Measurements from ENCODE around the gene GTF2A1. TPM values are rescaled to one million over a fixed set of nuclear protein-coding genes. Genes with fewer than 3 reads are reported as not detected.

Gene GTF2A1
- total RNA-seq, 1 donor from 2014 or later, result 63.1 TPM

- Histone ChIP-seq H3F3A (ENCODE audit: low read depth) (no peaks in the 10 kb centered on the region), H3K4me2 (no peak overlapping the region), H2AFZ (replicated peaks) (no peak overlapping the region), H4K20me1 (ENCODE audit: low read depth) (no peaks in the 10 kb centered on the region), H3K9me3 (ENCODE audit: low read depth) (no peaks in the 10 kb centered on the region), H3K9ac (no peak overlapping the region), H3K4me3 (no peak overlapping the region), H3K79me2 (ENCODE audit: low read depth) (no peaks in the 10 kb centered on the region), H3K27ac (no peak overlapping the region), H3K4me1 (no peaks in the 10 kb centered on the region), H3K36me3 (no peaks in the 10 kb centered on the region), H3K27me3 (no peaks in the 10 kb centered on the region)
- Mint-ChIP-seq H3K27me3 (ENCODE audit: insufficient read depth, low read depth) (no peaks in the 10 kb centered on the region), H3K27ac (no peak overlapping the region), H3K4me3 (no peak overlapping the region), H3K36me3 (peaks cover 11% of the 10 kb centered on the region), H3K9me3 (no peaks in the 10 kb centered on the region), H3K4me1 (peaks cover 21% of the 10 kb centered on the region)
- no peak for DNase-seq (ENCODE audit: low spot score)
- TF ChIP-seq EZH2phosphoT487 (IDR thresholded peaks at IDR 0.05) (no peak), CTCF (IDR thresholded peaks at IDR 0.05) (no peak), EZH2 (IDR thresholded peaks at IDR 0.05) (no peak)
Observed at GRCh38 chr14:81268016-81268416, 47.3 kb upstream of the GTF2A1 start.

GRCh38 chr14:81265636-81266169 is 44.9 kb upstream of the GTF2A1 start:
- H3K9me3 ChIP-seq (ENCODE audit: low read depth), result no peaks in the 10 kb centered on the region
- TF ChIP-seq EZH2phosphoT487 (IDR thresholded peaks at IDR 0.05) (no peak), CTCF (IDR thresholded peaks at IDR 0.05) (no peak), EZH2 (IDR thresholded peaks at IDR 0.05) (no peak)
- H3F3A ChIP-seq (ENCODE audit: low read depth), result no peaks in the 10 kb centered on the region
- no peaks in the 10 kb centered on the region for H3K36me3 ChIP-seq
- no peaks in the 10 kb centered on the region for H3K79me2 ChIP-seq (ENCODE audit: low read depth)
- no peak for DNase-seq (ENCODE audit: low spot score)
- H4K20me1 ChIP-seq (ENCODE audit: low read depth), result no peaks in the 10 kb centered on the region
- H3K27me3 ChIP-seq, result no peaks in the 10 kb centered on the region
- Mint-ChIP-seq H3K27ac (no peak overlapping the region), H3K27me3 (ENCODE audit: insufficient read depth, low read depth) (peaks cover 2% of the 10 kb centered on the region), H3K36me3 (peaks cover 27% of the 10 kb centered on the region), H3K4me3 (no peak overlapping the region), H3K4me1 (peaks cover 19% of the 10 kb centered on the region), H3K9me3 (no peaks in the 10 kb centered on the region)
- H3K27ac ChIP-seq, result no peak overlapping the region
- no peak overlapping the region for H3K9ac ChIP-seq
- no peak overlapping the region for H2AFZ ChIP-seq (replicated peaks)
- H3K4me1 ChIP-seq, result no peaks in the 10 kb centered on the region
- no peak overlapping the region for H3K4me2 ChIP-seq
- no peak overlapping the region for H3K4me3 ChIP-seq

- Histone ChIP-seq H3K9ac (no peak overlapping the region), H3F3A (ENCODE audit: low read depth) (no peaks in the 10 kb centered on the region), H3K27ac (no peak overlapping the region), H3K27me3 (no peaks in the 10 kb centered on the region), H3K79me2 (ENCODE audit: low read depth) (no peaks in the 10 kb centered on the region), H4K20me1 (ENCODE audit: low read depth) (no peaks in the 10 kb centered on the region), H3K4me2 (no peak overlapping the region), H3K36me3 (no peaks in the 10 kb centered on the region), H3K4me3 (no peak overlapping the region), H3K9me3 (ENCODE audit: low read depth) (no peaks in the 10 kb centered on the region), H2AFZ (replicated peaks) (no peak overlapping the region), H3K4me1 (no peaks in the 10 kb centered on the region)
- H3K9me3 Mint-ChIP-seq, result no peaks in the 10 kb centered on the region
- no peak overlapping the region for H3K27ac Mint-ChIP-seq
- no peak for TF ChIP-seq CTCF (IDR thresholded peaks at IDR 0.05)
- TF ChIP-seq EZH2 (IDR thresholded peaks at IDR 0.05), result no peak
- no peak for TF ChIP-seq EZH2phosphoT487 (IDR thresholded peaks at IDR 0.05)
- no peak overlapping the region for H3K4me3 Mint-ChIP-seq
- peaks cover 2% of the 10 kb centered on the region for H3K27me3 Mint-ChIP-seq (ENCODE audit: insufficient read depth, low read depth)
- no peak for DNase-seq (ENCODE audit: low spot score)
- H3K4me1 Mint-ChIP-seq, result peaks cover 11% of the 10 kb centered on the region
- H3K36me3 Mint-ChIP-seq, result peaks cover 31% of the 10 kb centered on the region
Observed at GRCh38 chr14:81264671-81265070, 43.9 kb upstream of the GTF2A1 start.

All from neural progenitor cell (in vitro differentiated cells).